ENCODE results near the gene VKORC1L1.

GRCh38 chr7:65840446-65840845 lies 32.4 kb upstream of the VKORC1L1 start:
- TF ChIP-seq, protein P1, sequence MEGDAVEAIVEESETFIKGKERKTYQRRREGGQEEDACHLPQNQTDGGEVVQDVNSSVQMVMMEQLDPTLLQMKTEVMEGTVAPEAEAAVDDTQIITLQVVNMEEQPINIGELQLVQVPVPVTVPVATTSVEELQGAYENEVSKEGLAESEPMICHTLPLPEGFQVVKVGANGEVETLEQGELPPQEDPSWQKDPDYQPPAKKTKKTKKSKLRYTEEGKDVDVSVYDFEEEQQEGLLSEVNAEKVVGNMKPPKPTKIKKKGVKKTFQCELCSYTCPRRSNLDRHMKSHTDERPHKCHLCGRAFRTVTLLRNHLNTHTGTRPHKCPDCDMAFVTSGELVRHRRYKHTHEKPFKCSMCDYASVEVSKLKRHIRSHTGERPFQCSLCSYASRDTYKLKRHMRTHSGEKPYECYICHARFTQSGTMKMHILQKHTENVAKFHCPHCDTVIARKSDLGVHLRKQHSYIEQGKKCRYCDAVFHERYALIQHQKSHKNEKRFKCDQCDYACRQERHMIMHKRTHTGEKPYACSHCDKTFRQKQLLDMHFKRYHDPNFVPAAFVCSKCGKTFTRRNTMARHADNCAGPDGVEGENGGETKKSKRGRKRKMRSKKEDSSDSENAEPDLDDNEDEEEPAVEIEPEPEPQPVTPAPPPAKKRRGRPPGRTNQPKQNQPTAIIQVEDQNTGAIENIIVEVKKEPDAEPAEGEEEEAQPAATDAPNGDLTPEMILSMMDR (conservative IDR thresholded peaks at IDR 0.05; ENCODE audit: low read length), result peak; percentile 63
- TF ChIP-seq EZH2phosphoT487 (IDR thresholded peaks at IDR 0.05; ENCODE audit: borderline replicate concordance), result no peak
